PC-3 (cell line): ENCODE data around the gene STRBP. TPM values are rescaled to one million over a fixed set of nuclear protein-coding genes. Genes with fewer than 3 reads are reported as not detected.

Experiments used
- ATAC-seq: fragments of 200-7000 bp; cut with Tn5 transposase; 2 replicates; pipeline ENCODE4 v1.9.1; 2020; ENCODE audit warnings: mild to moderate bottlenecking, moderate library complexity
- BruUV-seq: library from RNA; stranded (reverse); fragments of 400-500 nt; replicated peaks from 2 replicates; lab custom pipeline; 2021; lab: Mats Ljungman, UMichigan
- CTCF ChIA-PET: fragments of 300-600 bp; sonication (Branson Sonifier 250); formaldehyde crosslinking; loops from one replicate; lab custom pipeline; 2022; ENCODE audit warnings: antibody characterized with exemption; lab: Charles Lee
- POLR2A ChIA-PET: fragments of 300-600 bp; sonication (Branson Sonifier 250); formaldehyde crosslinking; loops from one replicate; lab custom pipeline; 2022; ENCODE audit warnings: antibody characterized with exemption; ENCODE audit not compliant: unreplicated experiment; lab: Charles Lee
- DNase-seq: peaks from one replicate; pipeline ENCODE4 v3.0.0-alpha.2; 2015
- H2AFZ ChIP-seq: fragments of 300-600 bp; sonication (generic); 2 replicates; pipeline ENCODE4 v1.6.0; 2016; ENCODE audit warnings: antibody characterized with exemption, low read length
- H3F3A ChIP-seq: fragments of 300-600 bp; sonication (generic); one replicate; pipeline ENCODE4 v1.6.0; 2017; ENCODE audit warnings: antibody characterized with exemption, low read length, control low read depth, mild to moderate bottlenecking; ENCODE audit not compliant: unreplicated experiment
- H3K27ac ChIP-seq: fragments of 300-600 bp; sonication (generic); 2 replicates; pipeline ENCODE4 v1.5.1; 2016; ENCODE audit warnings: mild to moderate bottlenecking, low read length
- H3K27me3 ChIP-seq: fragments of 300-600 bp; sonication (generic); 2 replicates; pipeline ENCODE4 v1.6.1; 2016; ENCODE audit warnings: low read length, mixed read lengths
- H3K36me3 ChIP-seq: fragments of 300-600 bp; sonication (generic); 2 replicates; pipeline ENCODE4 v1.6.1; 2016; ENCODE audit warnings: low read depth, mixed run types, low read length, mixed read lengths
- H3K4me1 ChIP-seq: fragments of 300-600 bp; sonication (generic); 2 replicates; pipeline ENCODE4 v1.5.1; 2016; ENCODE audit warnings: low read length; ENCODE audit not compliant: insufficient read depth
- H3K4me2 ChIP-seq: fragments of 300-600 bp; sonication (generic); 2 replicates; pipeline ENCODE4 v1.6.0; 2016; ENCODE audit warnings: low read length
- H3K4me3 ChIP-seq: fragments of 300-600 bp; sonication (generic); 2 replicates; pipeline ENCODE4 v1.5.1; 2016; ENCODE audit warnings: mild to moderate bottlenecking, low read length, mixed read lengths
- H3K79me2 ChIP-seq: fragments of 300-600 bp; sonication (generic); 2 replicates; pipeline ENCODE4 v1.6.1; 2017; ENCODE audit warnings: low read length, mixed read lengths
- H3K9ac ChIP-seq: fragments of 300-600 bp; sonication (generic); 2 replicates; pipeline ENCODE4 v1.6.0; 2016; ENCODE audit warnings: mild to moderate bottlenecking, low read length
- H3K9me2 ChIP-seq: fragments of 300-600 bp; sonication (generic); replicated peaks from 2 replicates; pipeline ENCODE4 v1.6.1; 2016; ENCODE audit warnings: mixed run types, low read length, mixed read lengths
- H3K9me3 ChIP-seq: fragments of 300-600 bp; sonication (generic); 2 replicates; pipeline ENCODE4 v1.6.1; 2016; ENCODE audit warnings: low read length, mixed read lengths
- H4K20me1 ChIP-seq: fragments of 300-600 bp; sonication (generic); 2 replicates; pipeline ENCODE4 v1.6.1; 2016; ENCODE audit warnings: low read length, mixed read lengths
- CTCF ChIP-seq: fragments of 300-600 bp; sonication (generic); conservative IDR thresholded peaks from 2 replicates; pipeline ENCODE4 v1.5.1; 2017; ENCODE audit warnings: antibody characterized with exemption, low read depth, mild to moderate bottlenecking, low read length
- EZH2 ChIP-seq: fragments of 300-600 bp; sonication (generic); IDR thresholded peaks from one replicate; pipeline ENCODE4 v1.6.1; 2017; ENCODE audit warnings: antibody characterized with exemption, mild to moderate bottlenecking, low read length; ENCODE audit not compliant: unreplicated experiment
- EZH2phosphoT487 ChIP-seq: fragments of 300-600 bp; sonication (generic); IDR thresholded peaks from 2 replicates; pipeline ENCODE4 v1.6.1; 2018; ENCODE audit warnings: mild to moderate bottlenecking, antibody characterized with exemption, low read length, borderline replicate concordance
- intact Hi-C: fragments of 100-400 bp; cut with micrococcal nuclease; formaldehyde crosslinking; loops from 2 replicates; pipeline ENCODE4 v1.9.0; 2023
- total RNA-seq: library from RNA; depleted of rRNA; stranded (reverse); fragments of >200 nt; gene quantifications from 2 replicates; pipeline ENCODE4 v1.2.3, GENCODE V29; 2014

Gene STRBP
- total RNA-seq, 1 experiment from 2014 or later: 19.2 TPM

GRCh38 chr9:123098096-123098459, 170.3 kb downstream of the STRBP start:
- DNase-seq: no peak
- Histone ChIP-seq H3K27ac (no peak overlapping the region), H3K9ac (no peak overlapping the region), H3K27me3 (no peaks in the 10 kb centered on the region), H3K4me2 (no peak overlapping the region), H3K9me3 (no peaks in the 10 kb centered on the region), H3K4me1 (no peaks in the 10 kb centered on the region), H3K36me3 (peaks cover 14% of the 10 kb centered on the region; the same call in 1 of the 2 replicates), H3F3A (no peaks in the 10 kb centered on the region), H3K4me3 (no peak overlapping the region), H3K9me2 (no peaks in the 10 kb centered on the region), H3K79me2 (no peaks in the 10 kb centered on the region), H4K20me1 (no peaks in the 10 kb centered on the region), H2AFZ (no peak overlapping the region)
- ChIA-PET CTCF (no interaction called here), POLR2A (no interaction called here)
- no TSS peak for BruUV-seq
- no peak for ATAC-seq
- intact Hi-C loops: no loop called here
- TF ChIP-seq CTCF (no peak), EZH2 (no peak), EZH2phosphoT487 (no peak)

- Histone ChIP-seq H3K9me2 (no peaks in the 10 kb centered on the region), H3K79me2 (no peaks in the 10 kb centered on the region), H3K27me3 (no peaks in the 10 kb centered on the region), H3K36me3 (peaks cover 12% of the 10 kb centered on the region; the same call in 1 of the 2 replicates), H3K9me3 (no peaks in the 10 kb centered on the region), H4K20me1 (no peaks in the 10 kb centered on the region), H3K4me2 (no peak overlapping the region), H2AFZ (no peak overlapping the region), H3K27ac (no peak overlapping the region), H3K9ac (no peak overlapping the region), H3K4me1 (no peaks in the 10 kb centered on the region), H3K4me3 (no peak overlapping the region), H3F3A (no peaks in the 10 kb centered on the region)
- ATAC-seq (no peak), DNase-seq (no peak)
- intact Hi-C loops: no loop called here
- ChIA-PET CTCF (no interaction called here), POLR2A (no interaction called here)
- no TSS peak for BruUV-seq
- TF ChIP-seq EZH2phosphoT487 (no peak), CTCF (no peak), EZH2 (no peak)
Observed at GRCh38 chr9:123097430-123098095, 170.8 kb downstream of the STRBP start.

- no peaks in the 10 kb centered on the region for H3K9me3 ChIP-seq
- ATAC-seq (no peak), DNase-seq (no peak)
- no peak overlapping the region for H2AFZ ChIP-seq
- no peaks in the 10 kb centered on the region for H3K27me3 ChIP-seq
- H3F3A ChIP-seq: no peaks in the 10 kb centered on the region
- TF ChIP-seq CTCF (no peak), EZH2phosphoT487 (no peak), EZH2 (no peak)
- H3K27ac ChIP-seq: no peak overlapping the region
- H3K9me2 ChIP-seq: no peaks in the 10 kb centered on the region
- peaks cover 16% of the 10 kb centered on the region; the same call in 1 of the 2 replicates for H3K36me3 ChIP-seq
- H4K20me1 ChIP-seq: no peaks in the 10 kb centered on the region
- intact Hi-C loops: no loop called here
- no peaks in the 10 kb centered on the region for H3K4me1 ChIP-seq
- no peak overlapping the region for H3K4me3 ChIP-seq
- no peaks in the 10 kb centered on the region for H3K79me2 ChIP-seq
- H3K4me2 ChIP-seq: no peak overlapping the region
- CTCF ChIA-PET: no interaction called here
- H3K9ac ChIP-seq: no peak overlapping the region
- BruUV-seq: no TSS peak
- POLR2A ChIA-PET: no interaction called here
Observed at GRCh38 chr9:123096987-123097386, 171.4 kb downstream of the STRBP start.
